Smooth muscle cell (in vitro differentiated cells): ENCODE data around the gene ARFIP2. TPM values are rescaled to one million over a fixed set of nuclear protein-coding genes. Genes with fewer than 3 reads are reported as not detected.

Experiments
- DNase-seq: peaks from one replicate; lab custom pipeline; 2025; ENCODE audit not compliant: unreplicated experiment; lab: John Stamatoyannopoulos, UW
- H2AFZ ChIP-seq: fragments of 200-600 bp; sonication (generic); 2 replicates; pipeline ENCODE4 v1.6.0; 2016; ENCODE audit warnings: antibody characterized with exemption, low read depth, mild to moderate bottlenecking
- H3F3A ChIP-seq: fragments of 200-600 bp; sonication (generic); 2 replicates; pipeline ENCODE4 v1.6.0; 2017; ENCODE audit warnings: antibody characterized with exemption, low read depth
- H3K27ac ChIP-seq: fragments of 200-600 bp; sonication (generic); 2 replicates; pipeline ENCODE4 v1.5.1; 2016; ENCODE audit warnings: low read depth, mild to moderate bottlenecking
- H3K27me3 ChIP-seq: fragments of 200-600 bp; sonication (generic); 2 replicates; pipeline ENCODE4 v1.6.1; 2016; ENCODE audit warnings: low read depth, mild to moderate bottlenecking
- H3K36me3 ChIP-seq: fragments of 200-600 bp; sonication (generic); 2 replicates; pipeline ENCODE4 v1.5.1; 2016; ENCODE audit warnings: low read depth
- H3K4me1 ChIP-seq: fragments of 200-600 bp; sonication (generic); 2 replicates; pipeline ENCODE4 v1.5.1; 2016; ENCODE audit warnings: low read depth
- H3K4me2 ChIP-seq: fragments of 200-600 bp; sonication (generic); 2 replicates; pipeline ENCODE4 v1.6.0; 2016; ENCODE audit warnings: mild to moderate bottlenecking
- H3K4me3 ChIP-seq: fragments of 200-600 bp; sonication (generic); 2 replicates; pipeline ENCODE4 v1.5.1; 2016; ENCODE audit warnings: mild to moderate bottlenecking
- H3K79me2 ChIP-seq: fragments of 200-600 bp; sonication (generic); 2 replicates; pipeline ENCODE4 v1.6.0; 2016; ENCODE audit warnings: low read depth, mild to moderate bottlenecking
- H3K9ac ChIP-seq: fragments of 200-600 bp; sonication (generic); 2 replicates; pipeline ENCODE4 v1.6.0; 2016; ENCODE audit warnings: low read depth
- H3K9me3 ChIP-seq: fragments of 200-600 bp; sonication (generic); replicated peaks from 2 replicates; pipeline ENCODE4 v1.5.1; 2016; ENCODE audit warnings: low read depth
- H4K20me1 ChIP-seq: fragments of 200-600 bp; sonication (generic); 2 replicates; pipeline ENCODE4 v1.6.0; 2016; ENCODE audit warnings: low read depth
- CTCF ChIP-seq: fragments of 200-600 bp; sonication (generic); IDR thresholded peaks from 2 replicates; pipeline ENCODE4 v1.5.1; 2017; ENCODE audit warnings: borderline replicate concordance, mild to moderate bottlenecking, antibody characterized with exemption; ENCODE audit not compliant: insufficient read depth, poor library complexity, severe bottlenecking
- WGBS: methylation state at CpG from one replicate; pipeline ENCODE4 v1.1.7; 2016; ENCODE audit warnings: low lambda C conversion rate; 5-methylcytosine and 5-hydroxymethylcytosine counted together
- polyA plus RNA-seq: library from polyadenylated mRNA; unstranded; fragments of >200 nt; fragmentation: Nextera tagmentation; extraction: Ambion mirVana; gene quantifications from 2 replicates; pipeline ENCODE4 v1.2.1, GENCODE V29; 2016
- total RNA-seq: library from RNA; depleted of rRNA; stranded (reverse); fragments of >200 nt; gene quantifications from 2 replicates; pipeline ENCODE4 v1.2.3, GENCODE V29; 2014

ARFIP2 gene
- total and polyA plus RNA-seq, 2 experiments from 2014 or later, result 61.6 to 88.6 TPM

- Histone ChIP-seq H3K79me2 (peaks cover 33% of the 10 kb centered on the region), H3K27ac (peak overlapping the region; percentile 95), H3K36me3 (no peaks in the 10 kb centered on the region), H3K9me3 (no peaks in the 10 kb centered on the region), H2AFZ (no peak overlapping the region), H3K4me1 (peaks cover 14% of the 10 kb centered on the region), H3F3A (peaks cover 28% of the 10 kb centered on the region), H3K4me2 (peak overlapping the region; percentile 94), H3K27me3 (no peaks in the 10 kb centered on the region), H3K9ac (peak overlapping the region; percentile 80), H3K4me3 (peak overlapping the region; percentile 94), H4K20me1 (no peaks in the 10 kb centered on the region)
- 78% methylated on average over 3 of the region's 3 CpGs for WGBS
- DNase-seq, result no peak
- TF ChIP-seq CTCF, result no peak
These were observed 6.2 kb downstream of the ARFIP2 start for GRCh38 chr11:6474806-6475500.

- peak overlapping the region; percentile 94 for H3K4me3 ChIP-seq
These were observed 6.7 kb downstream of the ARFIP2 start for GRCh38 chr11:6474413-6474792.

GRCh38 chr11:6473451-6474412 is 7.4 kb downstream of the ARFIP2 start, which contains the start of gene TRIM3:
Gene TRIM3 (minus strand): TSS chr11:6473941. CDS start chr11:6465695, 8,246 bp downstream.
- DNase-seq, result peak; percentile 90
- Histone ChIP-seq H3K9ac (peak within 1 kb of the TSS; percentile 85), H3K79me2 (peaks cover 24% of the 10 kb centered on the region), H3K9me3 (no peaks in the 10 kb centered on the region), H3F3A (peaks cover 19% of the 10 kb centered on the region), H2AFZ (peak within 1 kb of the TSS; percentile 56), H3K4me1 (peaks cover 12% of the 10 kb centered on the region), H3K36me3 (no peaks in the 10 kb centered on the region), H3K4me2 (peak within 1 kb of the TSS; percentile 94), H4K20me1 (no peaks in the 10 kb centered on the region), H3K4me3 (peak within 1 kb of the TSS; percentile 94), H3K27ac (peak within 1 kb of the TSS; percentile 95), H3K27me3 (no peaks in the 10 kb centered on the region)
- TF ChIP-seq CTCF, result peak; percentile 13
- under 1% methylated on average over 55 of the region's 87 CpGs for WGBS

More at GRCh38 chr11:6474413-6474792, 6.7 kb downstream of the ARFIP2 start:
- Histone ChIP-seq H3K27me3 (no peaks in the 10 kb centered on the region), H3K9ac (peak overlapping the region; percentile 80), H3K27ac (peak overlapping the region; percentile 95), H3K79me2 (peaks cover 27% of the 10 kb centered on the region), H4K20me1 (no peaks in the 10 kb centered on the region), H2AFZ (peak overlapping the region; percentile 56), H3K4me2 (peak overlapping the region; percentile 94), H3K36me3 (no peaks in the 10 kb centered on the region), H3F3A (peaks cover 24% of the 10 kb centered on the region), H3K9me3 (no peaks in the 10 kb centered on the region), H3K4me1 (peaks cover 12% of the 10 kb centered on the region)
- 34% methylated on average over 7 of the region's 7 CpGs for WGBS
- DNase-seq, result no peak
- TF ChIP-seq CTCF, result no peak
